Heart left ventricle (tissue), 16 donors: ENCODE data around the gene DBF4. TPM values are rescaled to one million over a fixed set of nuclear protein-coding genes. Genes with fewer than 3 reads are reported as not detected.

Experiments used
- ATAC-seq, 4 donors: fragments of 200-7000 bp; cut with Tn5 transposase; one replicate each; pipeline ENCODE4 v1.9.1; 2020 to 2022; ENCODE audit warnings: moderate library complexity in 4 of 4, mild to moderate bottlenecking in 3 of 4, moderate number of reproducible peaks in 1 of 4
- DNase-seq, 5 donors: peaks; one replicate each; pipeline ENCODE4 v3.0.0-alpha.2; 2020
- H3K27ac ChIP-seq, 12 donors: fragments of 200-600 bp; sonication (generic) in 4 of 12; one replicate each; pipeline versions ENCODE4 v1.5.0 to v1.8.0; 2016 to 2022; ENCODE audit warnings: mild to moderate bottlenecking in 2 of 12
- H3K27me3 ChIP-seq, 9 donors: fragments of 200-600 bp; sonication (generic) in 2 of 9; one replicate each; pipeline versions ENCODE4 v1.5.1 to v1.8.0; 2016 to 2022; ENCODE audit warnings: mild to moderate bottlenecking in 3 of 9
- H3K36me3 ChIP-seq, 9 donors: fragments of 200-600 bp; sonication (generic) in 2 of 9; one replicate each; pipeline versions ENCODE4 v1.5.0 to v1.8.0; 2018 to 2022; ENCODE audit warnings: mild to moderate bottlenecking in 2 of 9
- H3K4me1 ChIP-seq, 12 donors: fragments of 200-600 bp; sonication (generic) in 4 of 12; one replicate each; pipeline versions ENCODE4 v1.5.0 to v1.8.0; 2016 to 2022; ENCODE audit warnings: mild to moderate bottlenecking in 3 of 12
- H3K4me3 ChIP-seq, 12 donors: fragments of 200-600 bp; sonication (generic) in 4 of 12; one replicate each; pipeline versions ENCODE4 v1.5.0 to v1.8.0; 2017 to 2022; ENCODE audit warnings: mild to moderate bottlenecking in 9 of 12, moderate library complexity in 4 of 12
- H3K9me3 ChIP-seq, 12 donors: fragments of 200-600 bp; sonication (generic) in 4 of 12; one replicate each; pipeline versions ENCODE4 v1.5.0 to v1.8.0; 2016 to 2022; ENCODE audit warnings: mild to moderate bottlenecking in 1 of 12
- CTCF ChIP-seq, 12 donors: fragments of 200-600 bp; sonication (generic) in 4 of 12; IDR thresholded peaks; one replicate each; pipeline versions ENCODE4 v1.5.0 to v1.8.0; 2018 to 2022; ENCODE audit warnings: antibody characterized with exemption in 12 of 12, mild to moderate bottlenecking in 5 of 12
- POLR2A ChIP-seq, 2 donors: fragments of 450-650 bp; IDR thresholded peaks; one replicate each; pipeline ENCODE4 v1.6.1; 2017; ENCODE audit warnings: antibody characterized with exemption in 2 of 2, mild to moderate bottlenecking in 2 of 2, moderate library complexity in 2 of 2
- WGBS, 4 donors: extraction: QIAGEN DNeasy Blood & Tissue Kit in 2 of 4; methylation state at CpG; one replicate each; pipeline versions ENCODE4 v1.1.5 to v1.1.7; 2013 to 2018; 5-methylcytosine and 5-hydroxymethylcytosine counted together
- intact Hi-C, 10 donors: fragments of 100-400 bp; cut with DNase I; formaldehyde crosslinking; loops; one replicate each; pipeline versions ENCODE4 v1.11.1 to v1.14.2; 2022
- polyA plus RNA-seq, 2 donors: library from polyadenylated mRNA; stranded (reverse); fragments of 200-250 nt; gene quantifications; one replicate each; pipeline ENCODE4 v1.2.3, GENCODE V29; 2013
- total RNA-seq, 9 donors: library from RNA; depleted of rRNA in 2 of 9; stranded (reverse); fragments of >200 nt in 2 of 9; fragmentation: NEBNext Ultra II Directional in 3 of 9; extraction: Animal tissue kit (Norgen Biotek cat#: 25700) in 3 of 9; gene quantifications; one replicate each; pipeline versions ENCODE4 v1.1.0 to v1.2.4, GENCODE V29; 2016 to 2023
- donor health status: ischemic (EF 13 %, LVEDD 7.1; RV severe dilation, severe dysfunction).
- donor health status: healthy with polysubstance abuse.
- donor health status: DM: no; HTN: yes; CAD: no.
- donor health status: DM: no; HTN: no; CAD: no.
- donor health status: ischemic (EF 25% LVEDD 6.9; RV normal size, moderate dysfunction).
- donor health status: ischemic (EF 25% LVEDD 5.7; RV mildly dilated, moderate dysfunction).
- donor health status: healthy.
- donor health status: DM: yes; HTN: yes; CAD: no.
- donor health status: ischemic (EF 35%, LVEDD 5.7; RV mildly dilated, moderate dysfunction).
- donor health status: nonischemic (EF 11% LVEDD 7.7; RV severe dilation, severe dysfunction).
- donor health status: DM: yes; HTN: yes; CAD: no.
- donor health status: PGD.
- donor health status: ischemic (EF 29% LVEDD 5.4; RV normal size, mild dysfunction).
- donor health status: nonischemic (EF 23%, LVEDD 6.1; RV moderate dilation, normal function).

Gene DBF4
- total and polyA plus RNA-seq, 11 donors, result 1.0 to 7.8 (median 2.4) TPM

- no peak for DNase-seq
- Histone ChIP-seq H3K4me3 (no peak overlapping the region), H3K9me3 (no peaks in the 10 kb centered on the region), H3K36me3 (peaks cover 0 to 22% (median 2%) of the 10 kb centered on the region in 9 donors), H3K27me3 (no peaks in the 10 kb centered on the region), H3K4me1 (peaks cover 0 to 14% (median 8%) of the 10 kb centered on the region in 12 donors), H3K27ac (no peak overlapping the region)
- no peak for ATAC-seq
- intact Hi-C loops, result loop anchor here in 6 of 10 donors (10.0 kb wide), 2 partner anchors 378 to 568 kb away; no protein-coding TSS in a partner anchor
- 84 to 91% (median 89%) methylated on average over 4 of the region's 4 CpGs for WGBS, 4 donors
- TF ChIP-seq CTCF (IDR thresholded peaks at IDR 0.05), result no peak
- TF ChIP-seq POLR2A (IDR thresholded peaks at IDR 0.05), result no peak
Observed at GRCh38 chr7:87882151-87882937, 6.1 kb downstream of the DBF4 start.

GRCh38 chr7:87885018-87885417 is 8.7 kb downstream of the DBF4 start:
- 86 to 91% (median 89%) methylated on average over 2 of the region's 2 CpGs for WGBS, 4 donors
- H3K27ac ChIP-seq, result no peak overlapping the region
- no peaks in the 10 kb centered on the region for H3K27me3 ChIP-seq
- no peak for ATAC-seq
- H3K36me3 ChIP-seq, result peaks cover 0 to 41% (median 7%) of the 10 kb centered on the region in 9 donors
- no peaks in the 10 kb centered on the region for H3K9me3 ChIP-seq
- intact Hi-C loops, result loop anchor here (5.0 to 10.0 kb wide), 6 partner anchors 83 to 573 kb away; no protein-coding TSS in a partner anchor
- H3K4me1 ChIP-seq, result no peaks in the 10 kb centered on the region
- H3K4me3 ChIP-seq, result no peak overlapping the region
- no peak for DNase-seq
- no peak for TF ChIP-seq POLR2A (IDR thresholded peaks at IDR 0.05)
- no peak for TF ChIP-seq CTCF (IDR thresholded peaks at IDR 0.05)

- no peaks in the 10 kb centered on the region for H3K4me1 ChIP-seq
- peaks cover 0 to 41% (median 7%) of the 10 kb centered on the region in 9 donors for H3K36me3 ChIP-seq
- no peaks in the 10 kb centered on the region for H3K27me3 ChIP-seq
- intact Hi-C loops, result loop anchor here (2.0 to 10.0 kb wide), 7 partner anchors 85 to 575 kb away; no protein-coding TSS in a partner anchor
- TF ChIP-seq POLR2A (IDR thresholded peaks at IDR 0.05) (no peak), CTCF (IDR thresholded peaks at IDR 0.05) (peak; percentile 23 to 65 (median 48))
- no peak for DNase-seq
- no peak for ATAC-seq
- no peaks in the 10 kb centered on the region for H3K9me3 ChIP-seq
- H3K27ac ChIP-seq, result no peak overlapping the region
- no peak overlapping the region for H3K4me3 ChIP-seq
Observed at GRCh38 chr7:87886875-87887274, 10.6 kb downstream of the DBF4 start.

GRCh38 chr7:87895363-87895762 is 19.1 kb downstream of the DBF4 start:
- Histone ChIP-seq H3K4me3 (no peak overlapping the region), H3K4me1 (no peaks in the 10 kb centered on the region), H3K36me3 (peaks cover 0 to 50% (median 15%) of the 10 kb centered on the region in 9 donors), H3K27ac (no peak overlapping the region), H3K9me3 (no peaks in the 10 kb centered on the region), H3K27me3 (no peaks in the 10 kb centered on the region)
- DNase-seq (no peak), ATAC-seq (no peak)
- intact Hi-C loops, result no loop called here
- 93 to 96% (median 94%) methylated on average over 2 of the region's 2 CpGs for WGBS, 4 donors
- TF ChIP-seq POLR2A (IDR thresholded peaks at IDR 0.05) (no peak), CTCF (IDR thresholded peaks at IDR 0.05) (no peak)
